ENCODE measurements around the gene MINDY1.
A peak's percentile ranks its signal among the peaks of the same experiment; 100 is the strongest.

MINDY1 gene

GRCh38 chr1:150985179-150985825 is 21.4 kb downstream of the MINDY1 start:
- no peak for DNase-seq (ENCODE audit: low spot score)

- peak; percentile 74 for DNase-seq (ENCODE audit: low spot score)
Observed at GRCh38 chr1:150981805-150982712, 24.6 kb downstream of the MINDY1 start, which contains the start of gene ANXA9. TSS of gene ANXA9 (plus strand) at chr1:150982292. CDS start at chr1:150983106, 814 bp downstream.

DNA sequence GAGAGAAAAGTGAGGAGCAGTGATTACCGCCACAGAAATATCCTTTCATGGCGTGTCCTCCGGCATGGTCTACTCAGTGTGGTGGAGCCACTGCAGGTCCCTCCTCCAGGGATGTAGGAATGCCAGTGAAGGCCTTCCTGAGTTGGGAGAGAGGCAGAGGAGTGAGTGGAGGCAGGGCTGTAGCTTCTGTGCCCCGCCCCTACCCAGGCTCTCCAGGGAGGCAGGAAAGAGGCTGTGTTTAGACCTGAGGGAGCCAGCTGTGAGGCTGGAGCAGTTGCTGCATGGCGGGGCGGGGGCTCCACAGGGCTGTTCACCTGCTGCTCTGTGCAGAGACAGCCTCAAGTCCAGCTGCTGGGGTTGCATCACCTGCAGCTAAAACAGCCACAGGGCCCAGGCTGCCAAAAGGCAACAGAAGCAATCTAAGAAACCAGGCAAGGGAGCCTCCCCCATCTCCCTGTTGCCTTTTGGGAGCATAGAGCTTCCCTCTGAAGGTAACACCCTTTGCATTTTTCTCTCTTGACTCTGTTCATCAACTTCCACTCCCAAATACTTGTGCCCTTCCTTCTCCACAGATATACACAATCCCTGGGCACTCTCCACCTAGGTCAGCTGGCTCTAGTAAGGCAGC is 25.4 kb downstream of the MINDY1 start:
- DNase-seq (ENCODE audit: low spot score): peak; percentile 69

DNA sequence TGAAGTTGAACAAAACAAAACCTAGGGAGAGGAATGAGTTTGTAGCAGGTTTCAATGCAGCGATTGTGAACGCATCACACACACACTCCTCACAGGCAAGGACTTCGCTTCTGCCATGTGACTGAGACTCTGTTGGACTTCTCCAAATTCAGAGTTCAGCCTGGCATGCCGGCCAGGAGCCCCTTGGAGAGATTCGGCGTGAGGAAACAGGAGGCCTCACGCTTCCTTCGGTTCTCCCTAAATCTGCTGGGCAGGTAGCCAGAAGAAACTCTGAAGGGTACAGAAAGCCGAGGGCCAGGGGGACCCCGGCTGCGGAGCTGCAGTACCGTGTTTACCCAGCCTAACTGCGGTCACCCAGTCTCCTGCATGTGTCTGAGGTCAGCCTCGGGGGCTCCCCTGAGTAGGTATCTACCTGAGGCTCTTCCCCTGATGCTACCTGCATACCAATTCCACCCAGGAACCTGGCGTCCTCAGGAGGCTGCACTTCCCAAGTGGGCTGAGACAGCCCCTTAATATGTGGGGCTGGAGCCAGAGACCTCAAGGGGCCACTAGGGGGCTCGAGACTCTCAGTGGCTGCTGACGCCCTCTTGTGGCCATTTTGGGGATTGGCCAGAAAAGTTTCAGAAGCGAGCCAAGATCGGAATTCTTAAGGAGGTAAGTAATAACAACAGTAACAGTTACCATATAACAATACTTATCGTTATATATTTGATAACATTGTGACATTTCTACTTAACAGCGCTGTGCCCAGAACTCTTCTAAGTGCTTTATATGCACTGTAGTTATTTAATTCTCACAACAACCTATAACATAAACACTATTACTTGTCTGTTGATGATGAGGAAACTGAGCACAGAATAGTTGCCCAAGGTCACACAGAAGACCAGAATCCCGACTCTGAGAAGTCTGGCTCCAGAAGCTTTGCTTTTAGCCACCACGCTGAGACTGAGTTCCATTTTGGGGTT is 27.3 kb downstream of the MINDY1 start:
- peak; percentile 92 for DNase-seq (ENCODE audit: low spot score)

DNA sequence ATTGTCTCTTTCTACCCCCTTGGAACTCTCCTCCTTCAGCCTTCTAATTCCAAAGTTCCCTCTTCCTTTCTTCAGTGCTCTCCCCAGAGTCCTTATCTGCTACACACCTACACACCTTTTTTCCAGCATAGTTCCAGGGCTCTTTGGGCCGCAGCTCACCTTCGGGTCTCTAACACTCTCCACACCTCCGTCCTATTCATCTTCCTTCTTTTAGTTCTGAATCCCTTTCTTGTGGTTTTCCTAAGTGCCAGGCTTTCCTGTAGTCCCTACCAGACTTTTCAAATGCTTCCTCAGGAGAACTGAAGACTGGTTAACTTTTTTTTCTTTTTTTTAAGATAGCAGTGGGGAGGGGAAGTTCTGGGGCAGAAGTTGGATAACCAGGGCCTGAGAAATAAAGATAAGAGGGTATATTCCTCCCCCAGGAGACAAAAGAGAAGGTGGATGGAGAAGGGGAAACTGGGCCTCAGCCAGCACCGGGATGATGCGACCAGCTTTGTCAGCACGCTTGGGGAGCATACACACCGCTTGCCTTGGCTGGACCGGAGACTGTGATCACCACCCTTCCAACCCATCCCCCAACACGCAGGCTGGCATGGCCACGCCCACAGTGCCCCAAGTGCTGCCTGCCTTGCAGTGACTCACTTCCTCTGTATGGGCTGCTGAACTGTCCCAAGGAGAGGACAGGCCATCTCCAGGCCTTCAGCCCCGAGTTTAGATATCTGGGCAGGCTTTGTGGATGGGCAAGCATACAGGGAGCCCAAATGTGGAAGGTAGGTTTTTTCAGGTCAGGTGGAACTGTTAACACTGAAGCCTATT is 29.6 kb downstream of the MINDY1 start:
- no peak for DNase-seq (ENCODE audit: low spot score)

GRCh38 chr1:150976401-150976821 is 30.3 kb downstream of the MINDY1 start:
- DNase-seq (ENCODE audit: low spot score): no peak

DNA sequence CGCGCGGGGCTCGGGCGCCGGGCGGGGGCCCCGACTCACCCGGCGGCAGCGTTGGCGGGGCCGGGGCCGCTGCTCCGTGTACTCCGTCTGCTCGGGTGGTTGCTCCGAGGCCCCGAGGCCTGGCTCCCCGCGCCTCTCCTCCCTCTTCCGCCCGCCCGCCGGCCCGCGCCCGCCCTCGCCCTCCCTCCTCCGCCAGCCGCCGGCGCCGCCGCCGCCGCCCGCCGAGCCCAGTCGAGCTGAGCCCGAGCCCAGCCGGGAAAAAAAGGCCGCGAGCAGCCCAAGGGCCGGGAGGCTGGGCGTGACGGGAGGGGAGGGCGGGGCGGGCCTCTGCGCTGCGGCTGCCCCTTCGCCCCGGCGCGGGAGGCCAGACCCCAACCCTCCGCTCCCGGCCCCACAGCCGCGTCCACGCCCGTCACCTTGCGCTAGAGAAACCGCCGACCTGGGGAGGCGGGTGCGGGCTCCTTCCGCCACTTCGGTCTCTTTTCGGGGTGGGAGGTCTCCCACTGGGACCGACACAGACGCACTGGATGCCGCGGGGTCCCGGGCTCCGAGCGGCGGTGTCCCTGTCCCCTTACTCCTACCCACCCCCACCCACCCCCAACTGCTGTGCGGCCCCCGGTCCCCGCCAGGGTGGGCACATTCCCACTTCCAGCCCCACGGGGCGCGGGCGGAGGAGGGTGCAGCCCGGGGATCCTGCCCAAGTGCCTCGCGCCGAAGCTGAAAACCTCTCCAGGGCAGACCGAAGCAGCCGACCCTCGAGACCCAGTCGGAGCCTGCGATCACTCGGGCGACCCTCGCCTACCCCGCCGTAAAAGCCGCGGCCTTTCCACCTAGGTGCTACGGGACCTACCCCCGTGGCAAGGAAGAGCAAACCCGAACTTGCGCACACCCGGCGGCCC is 31.9 kb downstream of the MINDY1 start, which contains the start of gene CERS2:
TSS of gene CERS2 (minus strand) at position 256 of the 899 bp plus-strand sequence. CDS start 5,745 bp downstream, outside the sequence.
- DNase-seq (ENCODE audit: low spot score): peak; percentile 83

GRCh38 chr1:150973836-150974579 is 32.7 kb downstream of the MINDY1 start:
- DNase-seq (ENCODE audit: low spot score): no peak

- DNase-seq (ENCODE audit: low spot score): no peak
Observed at GRCh38 chr1:150973258-150973835, 33.4 kb downstream of the MINDY1 start.

GRCh38 chr1:150972417-150972940 is 34.2 kb downstream of the MINDY1 start:
- DNase-seq (ENCODE audit: low spot score): no peak

DNA sequence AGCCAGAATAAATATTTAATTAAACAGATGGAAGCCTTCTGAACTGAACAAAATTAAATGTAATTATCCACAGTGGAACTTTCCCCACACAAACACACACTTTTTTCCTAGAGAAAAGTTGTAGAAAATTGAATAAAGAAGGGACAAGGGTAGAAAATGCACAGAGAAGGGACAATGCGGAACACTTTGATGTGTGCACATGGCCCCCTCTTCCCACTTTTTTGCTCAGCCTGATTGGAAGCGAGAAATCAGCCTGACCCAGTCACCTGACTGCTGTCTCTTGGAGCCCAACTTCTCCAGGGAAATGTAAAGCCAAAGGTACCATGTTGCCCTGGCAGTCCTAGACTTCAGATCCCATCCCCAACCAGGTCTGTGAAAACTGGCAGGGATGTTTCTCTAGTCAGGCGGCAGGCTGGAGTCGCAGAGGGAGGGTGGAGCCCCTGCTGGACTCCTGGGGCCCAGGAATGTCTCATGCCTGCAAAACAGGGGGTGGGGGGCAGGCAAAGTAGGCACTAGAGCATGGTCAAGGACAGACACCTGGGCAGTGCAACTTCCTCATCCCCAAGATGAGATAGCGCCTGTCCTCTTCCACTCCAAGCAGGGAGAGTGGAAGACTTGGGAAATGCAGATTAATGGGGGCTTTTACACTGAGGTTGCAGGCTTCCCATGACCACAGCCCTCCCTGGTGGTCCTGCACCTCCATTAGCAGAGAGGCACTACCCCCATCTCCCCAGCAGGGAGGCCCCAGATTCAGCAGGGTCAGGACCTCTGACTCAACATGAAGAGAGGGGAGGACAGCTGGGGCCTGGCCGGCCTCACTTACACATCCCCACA is 34.9 kb downstream of the MINDY1 start:
- DNase-seq (ENCODE audit: low spot score): peak; percentile 62

GRCh38 chr1:150970808-150971582 is 35.7 kb downstream of the MINDY1 start:
- peak; percentile 88 for DNase-seq (ENCODE audit: low spot score)

- DNase-seq (ENCODE audit: low spot score): no peak
Observed at GRCh38 chr1:150969626-150970025, 37.1 kb downstream of the MINDY1 start.

GRCh38 chr1:150968491-150968890 is 38.2 kb downstream of the MINDY1 start:
- no peak for DNase-seq (ENCODE audit: low spot score)

- no peak for DNase-seq (ENCODE audit: low spot score)
Observed at GRCh38 chr1:150967936-150968335, 38.8 kb downstream of the MINDY1 start.

DNA sequence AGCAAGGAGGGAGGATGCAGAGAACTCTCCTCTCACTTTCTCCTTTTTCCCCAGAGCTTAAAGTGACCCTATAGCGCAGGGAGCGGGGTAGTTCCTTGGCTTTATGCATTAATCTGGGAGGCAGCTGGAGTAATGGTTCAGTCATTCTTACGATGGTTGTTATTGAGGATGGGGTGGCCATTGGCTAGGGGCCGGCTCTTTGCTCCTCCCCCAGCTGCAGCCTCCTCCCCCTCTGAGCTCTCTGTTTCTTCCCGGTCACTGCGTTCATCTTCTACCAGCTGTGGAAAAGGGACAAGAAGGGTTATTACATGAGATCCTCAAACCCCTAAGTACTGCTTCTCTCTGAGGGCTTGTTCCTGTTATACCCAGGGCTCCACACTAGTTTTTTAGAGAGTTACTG is 40.7 kb downstream of the MINDY1 start:
- DNase-seq (ENCODE audit: low spot score): no peak
